DLD1 (cell line): ENCODE data around the gene MED31.
"Not testable (repeated sequence)": the region's sequence is repeated elsewhere in the genome, so short reads cannot be mapped to it uniquely, and the experiment has no call there.

Experiments
- in situ Hi-C: cut with HindIII; loops from 2 replicates; pipeline ENCODE4 v1.10.0; 2017; ENCODE audit warnings: low sequenced_read_pairs

The MED31 gene

GRCh38 chr17:6655732-6656361, 4.4 kb upstream of the MED31 start:
- in situ Hi-C loops: not testable (repeated sequence)

DNA sequence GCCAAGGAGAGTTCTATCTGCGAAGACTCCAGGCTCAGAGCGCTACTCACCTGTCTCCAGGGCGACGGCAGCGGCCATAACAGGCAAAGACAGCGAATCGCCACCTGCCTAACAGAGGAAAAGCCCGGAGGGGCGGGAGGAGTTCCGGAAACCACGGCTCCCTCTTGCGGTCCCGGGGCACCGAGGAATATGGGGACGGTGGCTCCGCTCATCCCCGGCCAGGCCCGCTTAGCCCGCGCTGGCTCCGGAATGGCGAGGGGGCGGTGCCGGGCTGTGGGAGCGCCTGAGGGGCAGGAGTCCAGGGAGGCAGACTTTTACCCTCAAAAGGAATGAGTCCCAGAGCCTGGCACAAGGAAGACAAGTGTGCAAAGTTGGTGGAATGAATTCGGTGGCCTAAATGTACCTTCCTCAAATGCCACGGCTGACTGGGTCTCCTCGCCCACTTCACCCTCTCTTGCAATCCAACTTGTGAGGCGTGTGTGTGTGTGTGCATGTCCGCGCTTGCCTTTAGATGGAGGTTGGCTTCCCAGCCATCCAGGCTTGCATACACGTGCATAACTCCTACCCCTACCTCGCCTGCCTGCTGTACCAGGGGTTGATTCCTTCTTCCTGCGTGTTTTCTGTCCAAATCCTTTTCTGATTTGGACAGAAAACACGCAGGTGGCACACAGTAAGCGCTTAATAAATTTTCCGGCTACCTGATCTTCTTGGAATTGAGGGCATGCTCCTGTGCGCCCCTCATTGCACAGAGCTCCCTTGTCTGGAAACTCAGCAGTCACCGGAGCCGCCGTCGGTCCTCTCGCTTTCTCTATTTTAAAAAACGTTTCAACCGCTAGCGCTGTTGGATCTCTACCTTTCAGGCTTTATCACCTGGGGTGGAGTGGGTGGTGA, 3.7 kb upstream of the MED31 start:
- in situ Hi-C loops: no loop called here

DNA sequence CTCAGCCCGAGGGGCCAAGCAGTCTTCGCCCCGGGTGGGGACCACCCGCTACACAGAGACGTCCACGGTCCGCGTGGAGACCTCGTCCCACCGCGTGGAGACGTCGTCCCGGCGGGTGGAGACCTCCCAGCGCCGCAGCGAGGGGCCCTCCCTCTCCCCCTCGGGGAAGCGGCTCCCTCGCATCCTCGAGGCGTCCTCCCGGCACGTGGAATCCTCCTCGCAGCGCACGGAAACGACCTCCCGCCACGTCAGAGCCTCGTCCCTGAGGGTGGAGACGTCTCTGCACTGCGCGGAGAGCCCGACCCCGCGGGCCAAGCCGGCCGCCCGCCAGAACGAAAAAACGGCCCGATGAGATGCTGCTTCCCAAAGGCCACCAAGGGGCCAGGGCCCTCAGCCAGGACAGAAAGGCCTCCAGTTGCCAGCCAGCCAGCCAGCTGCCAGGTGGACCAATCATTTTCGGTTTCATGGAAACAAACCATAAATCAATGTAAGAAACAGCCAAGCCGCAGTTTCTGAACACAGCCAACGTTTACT, 581 bp upstream of the MED31 start:
- in situ Hi-C loops: no loop called here

GRCh38 chr17:6648181-6648580, 3.2 kb downstream of the MED31 start:
- in situ Hi-C loops: no loop called here

GRCh38 chr17:6643451-6644125, 7.8 kb downstream of the MED31 start:
- in situ Hi-C loops: no loop called here

DNA sequence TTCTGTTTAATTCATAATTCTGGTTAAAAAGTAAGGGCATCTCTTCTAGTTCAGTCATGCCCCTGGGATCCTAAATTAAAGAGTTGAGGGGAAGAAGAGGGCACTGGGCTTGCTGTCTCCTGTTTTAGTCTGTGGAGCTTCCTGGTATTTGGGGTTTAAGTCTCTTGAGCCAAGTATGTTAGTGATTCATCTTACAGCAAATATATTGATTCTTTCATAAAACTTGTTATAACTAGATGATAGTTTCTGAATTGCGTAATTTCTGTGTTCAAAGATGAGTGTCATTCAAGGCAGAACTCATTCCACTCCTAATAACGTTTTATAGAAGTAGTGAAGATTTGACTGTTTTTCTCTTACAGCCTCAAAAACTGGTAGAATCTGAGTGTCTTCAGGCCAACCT, 8.8 kb downstream of the MED31 start:
- in situ Hi-C loops: no loop called here

DNA sequence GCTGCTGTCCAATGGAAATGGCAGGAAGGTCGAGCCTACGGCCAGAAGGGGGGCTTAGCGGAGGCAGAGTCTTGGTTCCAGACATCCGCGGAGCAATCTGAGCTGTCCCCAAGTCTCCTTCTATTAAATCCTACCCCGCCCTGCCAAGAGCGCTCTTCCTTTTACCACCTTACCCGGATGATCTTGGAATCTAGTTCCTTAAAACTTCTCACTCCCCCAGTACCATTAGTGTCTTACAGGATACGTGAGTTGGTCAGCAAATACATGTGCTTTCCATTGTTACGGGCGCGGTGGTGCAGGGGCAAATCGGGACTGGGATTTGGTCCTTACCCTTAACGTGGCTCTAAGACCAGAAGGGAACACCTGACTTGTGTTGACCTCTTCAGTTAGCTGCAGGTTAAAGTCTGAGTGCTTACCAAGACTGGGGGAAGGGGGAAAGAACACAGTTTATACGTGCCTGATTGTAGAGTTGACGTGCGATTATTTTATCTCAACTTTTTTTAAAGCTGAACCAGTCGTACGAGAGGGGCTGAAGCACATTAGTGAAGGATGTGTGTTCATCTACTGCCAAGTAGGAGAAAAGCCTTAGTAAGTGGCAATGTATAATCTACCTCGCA, 10.1 kb downstream of the MED31 start:
- in situ Hi-C loops: no loop called here

DNA sequence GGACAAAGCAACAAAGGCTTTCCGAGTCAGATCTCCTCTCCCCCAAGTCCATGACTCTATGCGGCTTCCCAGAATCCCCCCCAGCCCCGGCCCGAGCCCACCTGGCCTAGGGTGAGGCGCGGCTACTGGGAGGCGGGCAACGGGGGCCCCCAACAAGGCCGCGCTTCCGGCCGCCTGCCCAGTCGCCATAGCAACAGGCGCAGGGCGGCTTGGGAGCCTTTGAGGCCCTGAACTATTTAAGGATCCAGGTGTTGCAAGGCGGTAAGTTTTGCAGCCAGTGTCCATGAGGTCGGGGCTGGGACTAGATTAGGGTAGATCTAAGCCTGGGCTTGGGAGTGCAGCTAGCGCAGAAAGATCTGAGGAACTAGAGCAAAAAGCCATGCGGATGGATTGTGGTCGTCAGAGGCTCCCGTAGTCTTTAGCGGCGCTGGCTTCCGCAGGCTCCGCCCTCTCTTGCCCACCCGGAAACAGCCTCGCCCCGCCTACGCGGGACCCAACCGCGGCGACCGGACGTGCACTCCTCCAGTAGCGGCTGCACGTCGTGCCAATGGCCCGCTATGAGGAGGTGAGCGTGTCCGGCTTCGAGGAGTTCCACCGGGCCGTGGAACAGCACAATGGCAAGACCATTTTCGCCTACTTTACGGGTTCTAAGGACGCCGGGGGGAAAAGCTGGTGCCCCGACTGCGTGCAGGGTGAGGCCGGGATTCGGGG, 10.7 kb downstream of the MED31 start, which contains the start of the genes KIAA0753 and TXNDC17:
KIAA0753 (minus strand) TSS at position 176 of the 711 bp plus-strand sequence. CDS start 5,608 bp downstream, outside the sequence.
TXNDC17 (plus strand) TSS at position 525 of the 711 bp plus-strand sequence; CDS start at position 548, 23 bp downstream.
- in situ Hi-C loops: no loop called here

DNA sequence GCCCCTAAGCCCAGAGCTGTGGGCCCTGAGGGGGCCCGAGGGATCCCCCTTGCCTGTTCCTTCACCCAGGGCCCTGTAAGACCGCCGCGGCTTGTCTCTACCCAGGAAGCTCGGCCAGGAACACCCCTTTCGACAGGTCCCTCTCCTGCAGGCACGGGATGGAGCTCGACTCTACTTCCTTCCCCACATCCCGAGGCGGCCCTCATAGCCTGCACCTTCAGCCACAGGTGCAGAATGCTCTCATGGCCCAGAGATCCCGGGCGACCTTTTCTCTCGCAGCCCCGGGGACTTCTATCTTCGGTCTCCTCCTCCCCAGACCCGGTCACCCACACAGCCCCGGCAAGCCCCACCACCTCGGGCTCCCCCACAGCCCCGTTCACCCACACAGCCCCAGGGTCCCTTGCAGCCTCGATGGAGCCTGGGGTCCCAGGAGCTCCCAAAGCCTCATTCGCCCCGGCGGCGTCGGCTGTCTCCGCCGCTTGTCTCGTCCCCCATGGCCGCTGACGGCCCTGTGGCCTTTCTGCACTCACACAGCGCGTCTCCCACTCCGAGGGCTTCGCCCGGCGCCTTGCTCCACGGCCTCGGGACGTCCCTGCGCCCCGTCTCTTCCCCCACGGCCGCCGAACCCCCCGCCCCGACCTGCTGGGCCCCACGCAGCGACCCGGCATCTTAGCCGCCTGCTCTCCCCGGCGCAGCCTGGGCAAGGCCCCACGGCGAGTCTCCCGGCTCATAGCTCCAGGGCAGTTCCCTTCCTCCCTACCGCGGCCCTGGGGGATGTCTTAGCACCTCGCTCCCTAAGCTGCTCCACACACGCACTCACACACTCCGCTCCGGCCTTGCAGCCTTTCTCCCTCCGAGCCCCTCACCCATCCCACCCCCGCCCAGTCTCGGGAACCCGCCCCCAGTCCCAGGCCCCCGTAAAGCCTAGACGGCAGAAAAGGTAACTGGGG, 11.5 kb downstream of the MED31 start:
- in situ Hi-C loops: no loop called here

DNA sequence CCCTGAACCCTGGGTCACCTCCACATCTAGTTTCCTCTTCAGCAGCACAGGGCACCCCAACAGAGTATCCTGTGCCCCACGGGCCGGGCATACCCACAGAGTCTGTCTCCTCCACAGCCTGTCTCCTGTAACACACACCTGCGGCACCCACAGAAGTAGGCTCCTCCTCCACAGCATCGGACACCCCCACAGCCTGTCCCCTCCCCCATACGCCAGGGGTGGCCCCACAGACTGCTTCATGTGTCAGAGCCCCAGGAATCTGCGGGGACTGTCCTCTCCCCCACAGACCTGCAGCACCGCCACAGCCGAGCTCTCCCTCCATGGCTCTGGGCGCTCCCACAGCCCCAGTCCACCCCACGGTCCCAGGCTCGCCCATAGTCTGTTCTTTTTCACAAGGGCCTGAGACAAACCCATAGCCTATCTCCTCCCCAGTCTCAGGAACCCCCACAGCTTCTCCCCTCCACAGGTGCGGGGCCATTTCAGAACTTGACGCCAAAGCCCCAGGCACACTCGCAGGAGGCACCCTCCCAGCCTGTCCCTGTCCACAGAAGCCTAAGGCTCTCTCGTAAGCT, 12.3 kb downstream of the MED31 start:
- in situ Hi-C loops: no loop called here

DNA sequence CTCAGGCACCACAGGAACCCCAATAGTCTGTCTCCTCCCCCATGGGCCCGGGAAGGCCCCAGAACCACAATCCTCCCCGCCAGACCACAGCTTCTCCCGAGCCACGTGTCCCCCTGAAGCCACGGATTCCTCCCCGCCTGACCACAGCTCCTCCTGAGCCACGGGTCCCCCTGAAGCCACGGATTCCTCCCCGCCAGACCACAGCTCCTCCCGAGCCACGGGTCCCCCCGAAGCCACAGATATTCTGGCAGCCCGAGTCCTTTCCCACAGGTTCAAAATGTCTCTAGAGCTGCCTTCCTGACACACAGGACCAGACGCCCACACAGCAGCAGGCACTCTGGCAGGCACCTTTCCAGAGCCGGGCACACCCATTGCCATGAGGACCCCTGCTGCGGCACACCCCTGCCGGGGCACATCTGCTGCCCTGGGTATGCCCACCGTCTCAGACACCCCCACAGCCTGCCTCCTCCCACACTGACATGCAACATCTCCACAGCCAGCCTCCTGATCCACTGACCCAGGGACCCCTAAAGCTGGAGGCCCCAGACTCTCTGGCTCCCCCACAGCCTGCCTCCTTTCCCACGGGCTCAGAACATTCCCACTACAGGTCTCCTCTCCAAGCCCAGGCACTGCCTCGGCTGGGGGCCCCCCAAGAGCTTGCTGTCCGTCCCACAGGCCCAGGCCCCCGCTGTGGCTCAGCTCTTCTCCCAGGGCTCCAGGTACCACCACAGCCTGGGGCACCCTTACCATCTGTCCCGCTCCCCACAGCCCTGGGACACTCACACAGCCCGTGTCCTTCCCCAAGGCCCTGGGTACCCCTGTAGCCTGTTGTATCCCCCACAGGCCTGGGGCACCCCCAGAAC, 13.1 kb downstream of the MED31 start:
- in situ Hi-C loops: no loop called here

- in situ Hi-C loops: no loop called here
Observed at GRCh38 chr17:6637458-6637840, 14.0 kb downstream of the MED31 start.

GRCh38 chr17:6636616-6637457, 14.6 kb downstream of the MED31 start:
- in situ Hi-C loops: no loop called here

DNA sequence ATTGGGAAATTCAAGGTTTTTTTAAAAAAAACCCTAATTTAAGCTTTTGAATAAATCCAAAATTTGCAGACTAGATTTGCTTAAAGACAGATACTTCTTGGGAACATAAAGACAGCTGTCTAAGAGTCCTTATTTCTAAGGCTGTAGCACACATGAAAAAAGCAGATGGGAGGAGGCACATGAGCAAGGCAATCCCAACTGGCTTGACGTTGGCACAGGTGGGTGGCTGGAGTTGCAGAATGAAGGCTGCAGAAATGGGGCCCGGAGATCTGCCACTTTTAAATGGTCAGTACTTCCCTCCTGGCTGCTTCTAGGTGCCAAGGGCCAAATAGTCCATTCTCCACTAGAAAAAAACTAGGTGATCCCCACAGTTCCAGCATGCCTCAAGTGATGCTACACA, 15.3 kb downstream of the MED31 start:
- in situ Hi-C loops: no loop called here

DNA sequence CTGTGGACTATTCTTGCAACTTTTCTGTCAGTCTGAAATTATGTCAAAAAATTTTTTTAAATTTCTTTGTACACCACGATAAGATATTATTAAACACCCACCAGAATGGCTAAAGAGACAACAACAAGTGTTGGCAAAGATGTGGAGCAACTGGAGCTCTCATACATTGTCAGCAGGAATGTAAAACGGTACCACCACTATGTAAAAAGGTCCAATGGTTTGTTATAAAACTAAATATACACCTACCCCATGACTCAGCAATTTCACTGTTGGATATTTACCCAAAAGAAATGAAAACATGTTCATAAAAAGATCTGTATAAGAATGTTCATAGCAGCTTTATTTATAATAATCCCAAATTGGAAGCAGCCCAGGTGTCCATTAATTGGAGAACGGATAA, 18.1 kb downstream of the MED31 start:
- in situ Hi-C loops: no loop called here

DNA sequence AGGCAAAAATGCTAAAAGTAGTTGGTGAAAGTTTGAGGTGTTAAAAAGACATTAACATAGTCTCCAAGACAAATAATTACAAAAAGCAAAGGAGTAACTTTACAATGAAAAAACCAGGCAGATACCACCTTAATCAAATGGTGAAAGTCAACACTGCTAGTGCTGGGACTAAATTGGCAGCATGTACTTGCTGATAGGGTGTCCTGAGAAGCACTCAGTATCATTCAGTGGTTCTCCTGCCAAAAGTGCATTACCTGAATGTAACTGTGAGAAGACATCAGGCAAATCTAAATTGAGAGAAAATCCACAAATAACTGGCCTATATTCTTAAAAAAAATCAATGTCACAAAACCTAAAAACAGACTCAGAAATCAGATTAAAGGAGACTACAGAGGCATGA, 18.9 kb downstream of the MED31 start:
- in situ Hi-C loops: no loop called here

DNA sequence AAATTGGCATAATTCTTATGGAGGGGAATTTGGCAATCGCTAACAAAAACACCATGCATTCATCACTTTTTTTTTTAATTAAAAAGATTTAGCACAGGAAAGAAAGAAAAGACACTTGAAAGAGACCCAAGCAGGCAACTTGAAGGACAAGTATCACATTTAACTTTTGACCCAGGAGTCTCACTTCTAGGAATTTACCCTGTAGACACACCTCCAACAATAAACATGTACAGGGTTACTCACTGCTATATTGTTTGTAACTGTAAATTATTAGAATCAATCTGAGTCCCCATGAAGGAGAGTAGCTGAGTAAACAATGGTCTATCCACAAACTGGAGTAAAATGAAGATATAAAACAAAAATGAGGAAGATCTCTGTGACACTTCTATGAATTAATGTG, 21.0 kb downstream of the MED31 start:
- in situ Hi-C loops: no loop called here
